Suppressor macrophage (primary cell): Measurements from ENCODE around the gene FRMD8.
A peak's percentile ranks its signal among the peaks of the same experiment; 100 is the strongest.
"Not testable (repeated sequence)": the region's sequence is repeated elsewhere in the genome, so short reads cannot be mapped to it uniquely, and the experiment has no call there.

Experiments
- DNase-seq, 4 experiments: peaks; one replicate each; pipeline ENCODE4 v3.0.0-alpha.2; 2020 to 2022

The FRMD8 gene

GRCh38 chr11:65393513-65394079 is 7.2 kb downstream of the FRMD8 start:
- no peak for DNase-seq

GRCh38 chr11:65394125-65394536 is 7.7 kb downstream of the FRMD8 start:
- DNase-seq, result no peak

- DNase-seq, result no peak
These were observed 9.6 kb downstream of the FRMD8 start for GRCh38 chr11:65395961-65396530.

GRCh38 chr11:65396769-65397745 is 10.6 kb downstream of the FRMD8 start:
- no peak for DNase-seq

GRCh38 chr11:65398362-65398910 is 12.0 kb downstream of the FRMD8 start:
- no peak for DNase-seq

GRCh38 chr11:65399249-65399648 is 12.8 kb downstream of the FRMD8 start:
- no peak for DNase-seq

- no peak for DNase-seq
These were observed 13.4 kb downstream of the FRMD8 start for GRCh38 chr11:65399845-65400244.

GRCh38 chr11:65400307-65401072 is 14.1 kb downstream of the FRMD8 start:
- no peak for DNase-seq

GRCh38 chr11:65401073-65401802 is 14.8 kb downstream of the FRMD8 start:
- DNase-seq, result no peak

- no peak for DNase-seq
These were observed 15.4 kb downstream of the FRMD8 start for GRCh38 chr11:65401803-65402248.

- no peak for DNase-seq
These were observed 16.4 kb downstream of the FRMD8 start for GRCh38 chr11:65402790-65403189.

GRCh38 chr11:65403607-65404121 is 17.2 kb downstream of the FRMD8 start:
- peak; percentile 81 to 91 (median 88) for DNase-seq

- DNase-seq, result no peak
These were observed 17.8 kb downstream of the FRMD8 start for GRCh38 chr11:65404210-65404609.

GRCh38 chr11:65404638-65405339 is 18.4 kb downstream of the FRMD8 start:
- DNase-seq, result no peak

GRCh38 chr11:65410936-65411680 is 24.7 kb downstream of the FRMD8 start:
- DNase-seq, result no peak

- DNase-seq, result no peak
These were observed 25.2 kb downstream of the FRMD8 start for GRCh38 chr11:65411681-65412070.

GRCh38 chr11:65412271-65413076 is 26.0 kb downstream of the FRMD8 start:
- DNase-seq, result no peak

- DNase-seq, result not testable (repeated sequence)
These were observed 26.7 kb downstream of the FRMD8 start for GRCh38 chr11:65413077-65413664.
